ENCODE measurements around the gene SEMA5A.

SEMA5A gene

DNA sequence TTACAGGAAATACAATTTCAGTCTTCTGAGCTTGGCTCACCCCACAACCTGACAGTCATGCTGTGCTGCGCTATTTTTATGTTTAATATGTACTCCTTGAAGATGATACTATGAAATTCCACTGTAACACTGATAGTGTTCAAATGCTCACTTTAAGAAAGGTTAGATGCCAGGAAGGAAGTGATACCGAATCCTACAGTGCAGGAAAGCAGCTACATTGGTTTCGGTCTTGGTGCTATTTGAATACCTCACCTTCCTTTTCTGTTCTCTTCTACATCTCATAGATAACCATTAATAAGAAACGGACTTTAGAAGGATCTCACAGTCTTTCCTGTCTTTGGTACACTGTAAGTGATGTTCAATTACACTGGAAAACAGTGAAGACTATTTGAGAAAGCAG is 117.6 kb downstream of the SEMA5A start:
- H3K36me3 ChIP-seq (ENCODE audit: insufficient read depth, low read length): no peaks in the 10 kb centered on the region
- no peak overlapping the region for H2AFZ ChIP-seq (ENCODE audit: low read length, unreplicated experiment)
- no peak overlapping the region for H3K27ac ChIP-seq (ENCODE audit: low read depth, low read length)
- H3K4me3 ChIP-seq (ENCODE audit: low read depth, low read length): no peak overlapping the region
- H3K4me1 ChIP-seq (ENCODE audit: control insufficient read depth, insufficient read depth, low read length, unreplicated experiment): peaks cover 25% of the 10 kb centered on the region
- H3K79me2 ChIP-seq (ENCODE audit: control insufficient read depth, insufficient read depth, low read length, unreplicated experiment): no peaks in the 10 kb centered on the region
- H3K27me3 ChIP-seq (ENCODE audit: insufficient read depth, low read length): no peaks in the 10 kb centered on the region

GRCh38 chr5:9425710-9426109 is 120.2 kb downstream of the SEMA5A start:
- H3K4me1 ChIP-seq (ENCODE audit: control insufficient read depth, insufficient read depth, low read length, unreplicated experiment): peaks cover 23% of the 10 kb centered on the region
- no peak overlapping the region for H3K27ac ChIP-seq (ENCODE audit: low read depth, low read length)
- no peaks in the 10 kb centered on the region for H3K79me2 ChIP-seq (ENCODE audit: control insufficient read depth, insufficient read depth, low read length, unreplicated experiment)
- H2AFZ ChIP-seq (ENCODE audit: low read length, unreplicated experiment): no peak overlapping the region
- H3K36me3 ChIP-seq (ENCODE audit: insufficient read depth, low read length): no peaks in the 10 kb centered on the region
- no peak overlapping the region for H3K4me3 ChIP-seq (ENCODE audit: low read depth, low read length)
- H3K27me3 ChIP-seq (ENCODE audit: insufficient read depth, low read length): no peaks in the 10 kb centered on the region

GRCh38 chr5:9423571-9423970 is 122.3 kb downstream of the SEMA5A start:
- H2AFZ ChIP-seq (ENCODE audit: low read length, unreplicated experiment): no peak overlapping the region
- no peaks in the 10 kb centered on the region for H3K36me3 ChIP-seq (ENCODE audit: insufficient read depth, low read length)
- H3K4me3 ChIP-seq (ENCODE audit: low read depth, low read length): no peak overlapping the region
- no peak overlapping the region for H3K27ac ChIP-seq (ENCODE audit: low read depth, low read length)
- H3K79me2 ChIP-seq (ENCODE audit: control insufficient read depth, insufficient read depth, low read length, unreplicated experiment): no peaks in the 10 kb centered on the region
- H3K4me1 ChIP-seq (ENCODE audit: control insufficient read depth, insufficient read depth, low read length, unreplicated experiment): peaks cover 19% of the 10 kb centered on the region
- H3K27me3 ChIP-seq (ENCODE audit: insufficient read depth, low read length): no peaks in the 10 kb centered on the region

GRCh38 chr5:9421884-9422283 is 124.0 kb downstream of the SEMA5A start:
- Histone ChIP-seq H3K27ac (ENCODE audit: low read depth, low read length) (no peak overlapping the region), H3K27me3 (ENCODE audit: insufficient read depth, low read length) (no peaks in the 10 kb centered on the region), H3K79me2 (ENCODE audit: control insufficient read depth, insufficient read depth, low read length, unreplicated experiment) (no peaks in the 10 kb centered on the region), H3K36me3 (ENCODE audit: insufficient read depth, low read length) (no peaks in the 10 kb centered on the region), H3K4me1 (ENCODE audit: control insufficient read depth, insufficient read depth, low read length, unreplicated experiment) (peaks cover 19% of the 10 kb centered on the region), H2AFZ (ENCODE audit: low read length, unreplicated experiment) (no peak overlapping the region), H3K4me3 (ENCODE audit: low read depth, low read length) (no peak overlapping the region)

GRCh38 chr5:9419794-9420193 is 126.1 kb downstream of the SEMA5A start:
- H3K36me3 ChIP-seq (ENCODE audit: insufficient read depth, low read length): no peaks in the 10 kb centered on the region

DNA sequence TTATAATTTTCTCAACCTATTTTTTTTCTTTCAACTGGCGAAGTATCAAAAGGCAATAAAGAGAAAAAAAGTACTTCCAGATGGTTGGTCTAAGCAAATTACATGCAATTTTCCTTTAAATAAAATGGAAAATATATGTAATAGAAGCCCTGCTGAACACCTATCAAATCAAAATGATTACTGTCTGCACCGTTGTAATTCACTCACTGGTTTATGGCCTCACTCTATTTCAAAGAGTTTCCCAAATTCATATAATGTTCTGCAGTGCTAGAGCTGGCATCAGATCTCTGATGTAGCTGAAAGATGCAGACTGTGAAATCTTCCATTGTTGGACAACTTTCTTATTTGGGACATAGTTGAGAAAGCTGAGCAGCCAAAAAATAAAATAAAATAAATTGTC is 130.3 kb downstream of the SEMA5A start:
- no peaks in the 10 kb centered on the region for H3K79me2 ChIP-seq (ENCODE audit: control insufficient read depth, insufficient read depth, low read length, unreplicated experiment)
- no peak overlapping the region for H3K4me3 ChIP-seq (ENCODE audit: low read depth, low read length)
- H3K27ac ChIP-seq (ENCODE audit: low read depth, low read length): no peak overlapping the region
- H2AFZ ChIP-seq (ENCODE audit: low read length, unreplicated experiment): no peak overlapping the region
- no peaks in the 10 kb centered on the region for H3K4me1 ChIP-seq (ENCODE audit: control insufficient read depth, insufficient read depth, low read length, unreplicated experiment)
- H3K27me3 ChIP-seq (ENCODE audit: insufficient read depth, low read length): no peaks in the 10 kb centered on the region
- no peaks in the 10 kb centered on the region for H3K36me3 ChIP-seq (ENCODE audit: insufficient read depth, low read length)

More at GRCh38 chr5:9419794-9420193, 126.1 kb downstream of the SEMA5A start:
- Histone ChIP-seq H2AFZ (ENCODE audit: low read length, unreplicated experiment) (no peak overlapping the region), H3K4me3 (ENCODE audit: low read depth, low read length) (no peak overlapping the region), H3K27me3 (ENCODE audit: insufficient read depth, low read length) (no peaks in the 10 kb centered on the region), H3K27ac (ENCODE audit: low read depth, low read length) (no peak overlapping the region), H3K79me2 (ENCODE audit: control insufficient read depth, insufficient read depth, low read length, unreplicated experiment) (no peaks in the 10 kb centered on the region), H3K4me1 (ENCODE audit: control insufficient read depth, insufficient read depth, low read length, unreplicated experiment) (peaks cover 19% of the 10 kb centered on the region)

DNA sequence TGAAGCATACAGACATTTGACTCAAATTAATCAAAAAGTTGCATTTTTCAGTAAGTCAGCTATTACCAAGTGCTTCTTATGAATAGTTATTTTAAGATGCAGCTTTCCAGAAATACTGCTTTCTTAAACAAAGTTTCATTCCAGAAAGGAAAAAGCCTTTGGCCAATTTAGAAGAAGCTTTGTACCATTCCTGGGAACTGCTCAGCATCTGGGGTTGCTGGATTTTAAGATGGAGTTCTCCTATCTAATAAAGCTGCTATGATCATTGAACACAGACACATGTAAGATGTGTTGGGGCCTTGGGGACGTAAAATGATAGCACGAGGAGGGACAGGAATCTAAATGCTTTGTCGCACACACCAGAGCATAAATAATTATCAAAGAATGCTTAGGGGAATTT is 130.8 kb downstream of the SEMA5A start:
- Histone ChIP-seq H3K4me3 (ENCODE audit: low read depth, low read length) (no peak overlapping the region), H3K27me3 (ENCODE audit: insufficient read depth, low read length) (no peaks in the 10 kb centered on the region), H3K4me1 (ENCODE audit: control insufficient read depth, insufficient read depth, low read length, unreplicated experiment) (no peaks in the 10 kb centered on the region), H3K27ac (ENCODE audit: low read depth, low read length) (no peak overlapping the region), H2AFZ (ENCODE audit: low read length, unreplicated experiment) (no peak overlapping the region), H3K79me2 (ENCODE audit: control insufficient read depth, insufficient read depth, low read length, unreplicated experiment) (no peaks in the 10 kb centered on the region), H3K36me3 (ENCODE audit: insufficient read depth, low read length) (no peaks in the 10 kb centered on the region)

DNA sequence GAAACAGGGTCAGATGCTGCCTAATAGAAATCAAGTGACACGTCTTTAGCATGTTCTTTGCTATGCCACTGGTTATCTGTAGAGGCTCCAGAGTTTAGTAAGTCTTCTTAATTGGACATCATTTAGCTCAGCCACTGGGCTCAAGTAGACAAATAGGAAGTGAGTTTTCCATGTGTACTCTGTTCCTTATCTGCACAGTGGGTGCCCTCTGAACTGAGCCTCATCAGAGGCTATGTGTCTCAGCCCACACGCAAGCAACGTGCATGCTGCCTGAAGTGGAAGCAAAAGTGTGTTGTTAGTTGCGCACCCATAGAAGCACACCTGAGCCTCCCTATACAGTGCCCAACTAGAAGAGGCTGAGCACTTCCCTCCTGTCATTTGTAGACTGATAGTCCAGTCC is 134.7 kb downstream of the SEMA5A start:
- Histone ChIP-seq H3K4me3 (ENCODE audit: low read depth, low read length) (no peak overlapping the region), H3K4me1 (ENCODE audit: control insufficient read depth, insufficient read depth, low read length, unreplicated experiment) (no peaks in the 10 kb centered on the region), H3K36me3 (ENCODE audit: insufficient read depth, low read length) (no peaks in the 10 kb centered on the region), H3K79me2 (ENCODE audit: control insufficient read depth, insufficient read depth, low read length, unreplicated experiment) (no peaks in the 10 kb centered on the region), H3K27me3 (ENCODE audit: insufficient read depth, low read length) (no peaks in the 10 kb centered on the region), H3K27ac (ENCODE audit: low read depth, low read length) (no peak overlapping the region), H2AFZ (ENCODE audit: low read length, unreplicated experiment) (no peak overlapping the region)

- H3K36me3 ChIP-seq (ENCODE audit: insufficient read depth, low read length): no peaks in the 10 kb centered on the region
- no peak overlapping the region for H3K4me3 ChIP-seq (ENCODE audit: low read depth, low read length)
- H3K27me3 ChIP-seq (ENCODE audit: insufficient read depth, low read length): no peaks in the 10 kb centered on the region
- H3K27ac ChIP-seq (ENCODE audit: low read depth, low read length): no peak overlapping the region
- no peaks in the 10 kb centered on the region for H3K79me2 ChIP-seq (ENCODE audit: control insufficient read depth, insufficient read depth, low read length, unreplicated experiment)
- no peak overlapping the region for H2AFZ ChIP-seq (ENCODE audit: low read length, unreplicated experiment)
- H3K4me1 ChIP-seq (ENCODE audit: control insufficient read depth, insufficient read depth, low read length, unreplicated experiment): no peaks in the 10 kb centered on the region
Measured at GRCh38 chr5:9409413-9409960, 136.4 kb downstream of the SEMA5A start.

GRCh38 chr5:9408964-9409363 is 136.9 kb downstream of the SEMA5A start:
- H2AFZ ChIP-seq (ENCODE audit: low read length, unreplicated experiment): no peak overlapping the region
- no peak overlapping the region for H3K4me3 ChIP-seq (ENCODE audit: low read depth, low read length)
- no peak overlapping the region for H3K27ac ChIP-seq (ENCODE audit: low read depth, low read length)

GRCh38 chr5:9405196-9405754 is 140.6 kb downstream of the SEMA5A start:
- Histone ChIP-seq H3K4me1 (ENCODE audit: control insufficient read depth, insufficient read depth, low read length, unreplicated experiment) (no peaks in the 10 kb centered on the region), H3K27ac (ENCODE audit: low read depth, low read length) (no peak overlapping the region), H3K4me3 (ENCODE audit: low read depth, low read length) (no peak overlapping the region), H3K79me2 (ENCODE audit: control insufficient read depth, insufficient read depth, low read length, unreplicated experiment) (no peaks in the 10 kb centered on the region), H3K36me3 (ENCODE audit: insufficient read depth, low read length) (no peaks in the 10 kb centered on the region), H3K27me3 (ENCODE audit: insufficient read depth, low read length) (no peaks in the 10 kb centered on the region), H2AFZ (ENCODE audit: low read length, unreplicated experiment) (no peak overlapping the region)

More at GRCh38 chr5:9408964-9409363, 136.9 kb downstream of the SEMA5A start:
- Histone ChIP-seq H3K27me3 (ENCODE audit: insufficient read depth, low read length) (no peaks in the 10 kb centered on the region), H3K36me3 (ENCODE audit: insufficient read depth, low read length) (no peaks in the 10 kb centered on the region), H3K79me2 (ENCODE audit: control insufficient read depth, insufficient read depth, low read length, unreplicated experiment) (no peaks in the 10 kb centered on the region), H3K4me1 (ENCODE audit: control insufficient read depth, insufficient read depth, low read length, unreplicated experiment) (no peaks in the 10 kb centered on the region)
